GM13976 (cell line): ENCODE data around the gene MAPK8IP3.

ENCODE experiments used
- DNase-seq: peaks from one replicate; pipeline ENCODE4 v3.0.0; 2012; ENCODE audit warnings: low spot score
- CTCF ChIP-seq: IDR thresholded peaks from 2 replicates; pipeline ENCODE4 v1.5.1; 2012; ENCODE audit warnings: borderline replicate concordance, mild to moderate bottlenecking; ENCODE audit not compliant: insufficient read depth; ENCODE audit errors: extremely low read depth, missing control alignments, control extremely low read depth
- in situ Hi-C: fragments of 300-500 bp; cut with MboI; formaldehyde crosslinking; loops from one replicate; pipeline ENCODE4 v1.12.0; 2022; ENCODE audit warnings: low sequenced_read_pairs, mixed read lengths, inconsistent platforms; ENCODE audit not compliant: unreplicated experiment

MAPK8IP3 gene

DNA sequence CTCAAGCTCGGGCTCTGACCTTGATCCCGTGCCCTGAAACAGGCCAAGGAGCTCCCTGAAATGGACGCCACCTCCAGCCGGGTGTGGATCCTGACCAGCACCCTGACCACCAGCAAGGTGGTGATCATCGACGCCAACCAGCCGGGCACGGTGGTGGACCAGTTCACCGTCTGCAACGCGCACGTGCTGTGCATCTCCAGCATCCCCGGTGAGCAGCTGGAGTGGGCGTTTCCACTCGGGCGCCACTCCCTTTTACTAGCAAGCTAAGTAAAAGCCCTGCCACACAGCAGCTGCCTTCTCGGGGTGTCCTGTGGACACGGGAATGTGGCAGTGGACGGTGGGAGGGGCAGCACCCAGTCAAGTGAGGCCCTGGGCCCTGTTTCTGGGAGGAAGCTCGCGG, 59.0 kb downstream of the MAPK8IP3 start:
- in situ Hi-C loops = no loop called here
- DNase-seq = no peak
- no peak for TF ChIP-seq CTCF

- no peak for TF ChIP-seq CTCF
- in situ Hi-C loops = no loop called here
- no peak for DNase-seq
Measured at GRCh38 chr16:1765826-1766225, 59.8 kb downstream of the MAPK8IP3 start.

GRCh38 chr16:1766231-1766630, 60.2 kb downstream of the MAPK8IP3 start:
- DNase-seq = no peak
- in situ Hi-C loops = no loop called here
- no peak for TF ChIP-seq CTCF

DNA sequence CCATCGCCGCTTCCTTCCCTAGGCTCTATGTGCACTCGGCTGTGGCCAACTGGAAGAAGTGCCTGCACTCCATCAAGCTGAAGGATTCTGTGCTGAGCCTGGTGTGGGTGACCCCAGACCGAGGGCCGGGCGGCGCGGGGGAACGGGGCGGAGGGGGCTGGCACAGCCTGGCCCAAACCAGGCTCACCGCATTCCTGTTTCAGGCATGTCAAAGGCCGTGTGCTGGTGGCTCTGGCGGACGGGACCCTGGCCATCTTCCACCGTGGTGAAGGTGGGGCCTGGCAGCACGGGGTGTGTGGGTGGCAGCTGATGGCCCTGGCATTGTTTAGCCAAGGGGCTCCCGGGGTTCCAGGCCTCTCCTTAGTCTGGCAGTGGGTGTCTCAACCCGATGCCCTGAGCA, 60.7 kb downstream of the MAPK8IP3 start:
- no peak for TF ChIP-seq CTCF
- in situ Hi-C loops = no loop called here
- DNase-seq = no peak

DNA sequence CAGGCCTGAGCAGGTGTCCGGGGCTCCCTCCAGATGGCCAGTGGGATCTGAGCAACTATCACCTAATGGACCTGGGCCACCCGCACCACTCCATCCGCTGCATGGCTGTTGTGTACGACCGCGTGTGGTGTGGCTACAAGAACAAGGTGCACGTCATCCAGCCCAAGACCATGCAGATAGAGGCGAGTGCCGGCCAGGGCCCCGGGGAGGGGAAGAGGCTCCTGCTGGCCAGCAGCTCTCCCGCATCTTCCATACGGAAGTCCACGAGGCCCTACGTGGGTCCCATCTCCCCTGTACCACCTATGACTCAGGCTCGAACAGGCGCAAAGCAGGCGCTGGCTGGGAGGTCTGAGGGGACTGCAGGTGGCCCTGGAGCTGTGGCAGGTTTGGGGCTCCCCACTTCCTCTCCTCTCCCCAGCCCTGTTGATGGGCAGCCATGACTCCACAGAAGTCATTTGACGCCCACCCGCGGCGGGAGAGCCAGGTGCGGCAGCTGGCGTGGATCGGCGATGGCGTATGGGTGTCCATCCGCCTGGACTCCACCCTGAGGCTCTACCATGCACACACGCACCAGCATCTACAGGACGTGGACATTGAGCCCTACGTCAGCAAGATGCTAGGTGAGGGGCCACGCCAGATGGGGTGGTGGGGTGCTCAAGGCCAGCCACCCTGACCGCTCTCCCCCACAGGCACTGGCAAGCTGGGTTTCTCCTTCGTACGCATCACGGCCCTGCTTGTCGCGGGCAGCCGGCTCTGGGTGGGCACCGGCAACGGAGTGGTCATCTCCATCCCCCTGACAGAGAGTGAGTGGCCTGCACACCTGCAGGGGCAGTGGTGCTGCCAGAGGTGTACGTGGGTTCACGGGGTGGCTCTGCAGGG, 61.4 kb downstream of the MAPK8IP3 start:
- in situ Hi-C loops = no loop called here
- no peak for DNase-seq
- no peak for TF ChIP-seq CTCF

GRCh38 chr16:1768061-1768766, 62.2 kb downstream of the MAPK8IP3 start:
- TF ChIP-seq CTCF = no peak
- in situ Hi-C loops = no loop called here
- DNase-seq = no peak
